ENCODE results near the gene NEFH. TPM values are rescaled to one million over a fixed set of nuclear protein-coding genes. Genes with fewer than 3 reads are reported as not detected.
"Not testable (repeated sequence)": the region's sequence is repeated elsewhere in the genome, so short reads cannot be mapped to it uniquely, and the experiment has no call there.

NEFH gene
- 1.1 and 3.8 TPM in 2 replicates for total RNA-seq

GRCh38 chr22:29479417-29480261 is at the start of gene NEFH:
Gene NEFH (plus strand): TSS chr22:29480218. CDS start chr22:29480263, 45 bp downstream.
- DNase-seq (ENCODE audit: low read depth, low spot score) = no peak

- DNase-seq (ENCODE audit: low read depth, low spot score) = no peak
Measured at GRCh38 chr22:29431986-29432385, 48.0 kb upstream of the NEFH start.

- no peak for DNase-seq (ENCODE audit: low read depth, low spot score)
Measured at GRCh38 chr22:29433856-29434255, 46.2 kb upstream of the NEFH start.

- no peak for DNase-seq (ENCODE audit: low read depth, low spot score)
Measured at GRCh38 chr22:29434288-29434687, 45.7 kb upstream of the NEFH start.

- no peak for DNase-seq (ENCODE audit: low read depth, low spot score)
Measured at GRCh38 chr22:29435236-29436136, 44.5 kb upstream of the NEFH start.

- DNase-seq (ENCODE audit: low read depth, low spot score) = not testable (repeated sequence)
Measured at GRCh38 chr22:29438283-29438682, 41.7 kb upstream of the NEFH start, which contains the start of gene RFPL1. Gene RFPL1 (plus strand): TSS chr22:29438583.

GRCh38 chr22:29442976-29443375 is 37.0 kb upstream of the NEFH start:
- DNase-seq (ENCODE audit: low read depth, low spot score) = no peak

GRCh38 chr22:29443452-29443851 is 36.6 kb upstream of the NEFH start:
- no peak for DNase-seq (ENCODE audit: low read depth, low spot score)

GRCh38 chr22:29443861-29444792 is 35.9 kb upstream of the NEFH start:
- no peak for DNase-seq (ENCODE audit: low read depth, low spot score)

GRCh38 chr22:29445508-29445907 is 34.5 kb upstream of the NEFH start:
- DNase-seq (ENCODE audit: low read depth, low spot score) = no peak

GRCh38 chr22:29447906-29448305 is 32.1 kb upstream of the NEFH start:
- no peak for DNase-seq (ENCODE audit: low read depth, low spot score)

- DNase-seq (ENCODE audit: low read depth, low spot score) = no peak
Measured at GRCh38 chr22:29449296-29449875, 30.6 kb upstream of the NEFH start.

- DNase-seq (ENCODE audit: low read depth, low spot score) = no peak
Measured at GRCh38 chr22:29450222-29450621, 29.8 kb upstream of the NEFH start.

GRCh38 chr22:29451863-29452262 is 28.2 kb upstream of the NEFH start:
- no peak for DNase-seq (ENCODE audit: low read depth, low spot score)

GRCh38 chr22:29454276-29454675 is 25.7 kb upstream of the NEFH start:
- no peak for DNase-seq (ENCODE audit: low read depth, low spot score)

GRCh38 chr22:29456211-29456671 is 23.8 kb upstream of the NEFH start:
- DNase-seq (ENCODE audit: low read depth, low spot score) = no peak

GRCh38 chr22:29457730-29458129 is 22.3 kb upstream of the NEFH start:
- DNase-seq (ENCODE audit: low read depth, low spot score) = no peak

- DNase-seq (ENCODE audit: low read depth, low spot score) = no peak
Measured at GRCh38 chr22:29458551-29458950, 21.5 kb upstream of the NEFH start.

GRCh38 chr22:29459773-29460172 is 20.2 kb upstream of the NEFH start:
- DNase-seq (ENCODE audit: low read depth, low spot score) = no peak

GRCh38 chr22:29461263-29461662 is 18.8 kb upstream of the NEFH start:
- no peak for DNase-seq (ENCODE audit: low read depth, low spot score)

- no peak for DNase-seq (ENCODE audit: low read depth, low spot score)
Measured at GRCh38 chr22:29463629-29464028, 16.4 kb upstream of the NEFH start.
